Endothelial cell of umbilical vein (primary cell): ENCODE data around the gene CRAT. TPM values are rescaled to one million over a fixed set of nuclear protein-coding genes. Genes with fewer than 3 reads are reported as not detected.

Experiments used
- BruUV-seq: library from RNA; stranded (reverse); fragments of 400-500 nt; replicated peaks from 2 replicates; lab custom pipeline; 2021; lab: Mats Ljungman, UMichigan
- CTCF ChIA-PET: fragments of 300-600, 350-600 bp; sonication (Branson Sonifier 250); formaldehyde crosslinking; loops from one replicate; lab custom pipeline; 2021; ENCODE audit warnings: antibody characterized with exemption, inconsistent platforms; lab: Charles Lee
- POLR2A ChIA-PET: fragments of 300-600, 350-600 bp; sonication (Branson Sonifier 250); formaldehyde crosslinking; loops from one replicate; lab custom pipeline; 2021; ENCODE audit warnings: antibody characterized with exemption, inconsistent platforms; lab: Charles Lee
- DNase-seq: peaks from one replicate; pipeline ENCODE4 v3.0.0-alpha.2; 2011; ENCODE audit warnings: low read depth, low spot score
- FAIRE-seq: peaks from 2 replicates; lab custom pipeline; 2011; peaks lifted over from hg19 to GRCh38; lab: Jason Lieb, UNC
- H2AFZ ChIP-seq: 2 replicates; pipeline ENCODE4 v1.6.0; 2012; ENCODE audit warnings: low read depth, low read length, control low read depth, inconsistent platforms
- H3K27ac ChIP-seq: 2 replicates; pipeline ENCODE4 v1.5.1; 2011; ENCODE audit warnings: low read depth, mild to moderate bottlenecking, control low read depth, low read length, moderate library complexity; ENCODE audit not compliant: insufficient read depth
- H3K27me3 ChIP-seq, 2 experiments: 2 replicates each; pipeline versions ENCODE4 v1.6.0 to v1.6.1; 2011; ENCODE audit warnings: low read length in 2 of 2, mixed read lengths in 1 of 2; ENCODE audit not compliant: control insufficient read depth in 2 of 2, insufficient read depth in 2 of 2
- H3K36me3 ChIP-seq, 2 experiments: 2 replicates in 1 of 2; 3 replicates in 1 of 2; pipeline ENCODE4 v1.5.1; 2011; ENCODE audit warnings: low read length in 2 of 2, mild to moderate bottlenecking in 1 of 2, moderate library complexity in 1 of 2; ENCODE audit not compliant: control insufficient read depth in 2 of 2, insufficient read depth in 2 of 2; ENCODE audit errors: extremely low read depth in 1 of 2
- H3K4me1 ChIP-seq: 3 replicates; pipeline ENCODE4 v1.5.1; 2011; ENCODE audit warnings: mild to moderate bottlenecking, low read length; ENCODE audit not compliant: control insufficient read depth, insufficient read depth; ENCODE audit errors: extremely low read depth
- H3K4me2 ChIP-seq: 2 replicates; pipeline ENCODE4 v1.6.1; 2011; ENCODE audit warnings: low read length, control low read depth, mixed read lengths; ENCODE audit not compliant: insufficient read depth
- H3K4me3 ChIP-seq, 3 experiments: fragments of 200-600 bp in 1 of 3; sonication (generic), shearing (Covaris generic) in 1 of 3; replicated peaks in 1 of 3; 2 replicates each; pipeline ENCODE4 v1.5.1; 2011 to 2016; ENCODE audit warnings: control low read depth in 3 of 3, low read length in 3 of 3, mild to moderate bottlenecking in 2 of 3, inconsistent platforms in 1 of 3, low read depth in 1 of 3, moderate library complexity in 1 of 3; ENCODE audit not compliant: insufficient read depth in 1 of 3
- H3K79me2 ChIP-seq: 2 replicates; pipeline ENCODE4 v1.6.0; 2012; ENCODE audit warnings: low read length, inconsistent platforms; ENCODE audit not compliant: control insufficient read depth, insufficient read depth
- H3K9ac ChIP-seq: replicated peaks from 2 replicates; pipeline ENCODE3; 2011; ENCODE audit warnings: low read length, control low read depth; ENCODE audit not compliant: insufficient read depth; ENCODE audit errors: extremely low read depth
- H3K9me1 ChIP-seq: replicated peaks from 3 replicates; pipeline ENCODE4 v1.6.0; 2011; ENCODE audit warnings: mild to moderate bottlenecking, low read length; ENCODE audit not compliant: control insufficient read depth, insufficient read depth; ENCODE audit errors: extremely low read depth
- H3K9me3 ChIP-seq: replicated peaks from 2 replicates; pipeline ENCODE4 v1.5.1; 2012; ENCODE audit warnings: low read length, inconsistent platforms; ENCODE audit not compliant: control insufficient read depth, insufficient read depth
- H4K20me1 ChIP-seq: replicated peaks from 2 replicates; pipeline ENCODE3; 2011; ENCODE audit warnings: mild to moderate bottlenecking, low read length; ENCODE audit not compliant: control insufficient read depth, insufficient read depth; ENCODE audit errors: extremely low read depth
- CTCF ChIP-seq, 2 donors: IDR thresholded peaks; 1 replicate in 1 of 2; 2 replicates in 1 of 2; pipeline ENCODE4 v1.5.1; 2011; ENCODE audit warnings: low read length in 2 of 2, mild to moderate bottlenecking in 2 of 2, moderate library complexity in 2 of 2, control low read depth in 1 of 2, inconsistent platforms in 1 of 2, low read depth in 1 of 2; ENCODE audit not compliant: insufficient read depth in 1 of 2; ENCODE audit errors: extremely low read depth in 1 of 2
- EZH2 ChIP-seq: IDR thresholded peaks from 2 replicates; pipeline ENCODE4 v1.6.1; 2012; ENCODE audit warnings: borderline replicate concordance, low read depth, mild to moderate bottlenecking, moderate library complexity, low read length, inconsistent platforms; ENCODE audit not compliant: severe bottlenecking
- FOS ChIP-seq: IDR thresholded peaks from 2 replicates; pipeline ENCODE4 v1.6.1; 2011; ENCODE audit warnings: mild to moderate bottlenecking, low read length, moderate library complexity, borderline replicate concordance; ENCODE audit not compliant: insufficient read depth
- GATA2 ChIP-seq: IDR thresholded peaks from 2 replicates; pipeline ENCODE4 v1.7.0; 2011; ENCODE audit warnings: low read depth, mild to moderate bottlenecking, moderate library complexity, mixed read lengths, low read length; ENCODE audit not compliant: insufficient read length, insufficient read depth
- JUN ChIP-seq: IDR thresholded peaks from 2 replicates; pipeline ENCODE4 v1.6.1; 2011; ENCODE audit warnings: borderline replicate concordance, low read depth; ENCODE audit not compliant: insufficient read length, insufficient read depth
- MAX ChIP-seq: IDR thresholded peaks from 2 replicates; pipeline ENCODE4 v1.6.1; 2011; ENCODE audit not compliant: insufficient read depth, insufficient read length
- MYC ChIP-seq: IDR thresholded peaks from one replicate; pipeline ENCODE4 v1.6.1; 2011; ENCODE audit warnings: mild to moderate bottlenecking, low read depth, low read length
- POLR2A ChIP-seq: IDR thresholded peaks from 2 replicates; pipeline ENCODE4 v1.6.1; 2012; ENCODE audit warnings: low read depth, mild to moderate bottlenecking, control low read depth, low read length
- POLR2AphosphoS5 ChIP-seq: IDR thresholded peaks from 2 replicates; pipeline ENCODE4 v1.6.1; 2012; ENCODE audit warnings: low read depth, mild to moderate bottlenecking, control low read depth, low read length, moderate library complexity; ENCODE audit not compliant: insufficient read depth
- dilution Hi-C: fragments of 300-500 bp; cut with MboI; formaldehyde crosslinking; loops from one replicate; pipeline ENCODE4 v1.15.0; 2019; ENCODE audit warnings: low sequenced_read_pairs; ENCODE audit not compliant: extremely low pct_ligation_motif_present
- intact Hi-C: fragments of 100-400 bp; cut with micrococcal nuclease; formaldehyde crosslinking; loops from one replicate; pipeline ENCODE4 v1.10.0; 2022
- polyA plus RNA-seq, 4 experiments: library from polyadenylated mRNA; depleted of rRNA in 3 of 4; stranded (reverse) in 3 of 4; unstranded in 1 of 4; fragments of >200 nt; gene quantifications; 2 replicates each; pipeline versions ENCODE4 v1.2.1 to v1.2.3, GENCODE V29; 2011 to 2012; ENCODE audit warnings: missing spikeins in 1 of 4
- total RNA-seq: library from RNA; stranded (reverse); gene quantifications from 2 replicates; pipeline ENCODE4 v1.2.3, GENCODE V29; 2021

Gene CRAT
- total and polyA plus RNA-seq, 2 donors (not counting 3 experiments of a cell fraction or from before 2014, with no cell fraction given) = 34.2 to 55.3 TPM

GRCh38 chr9:129093602-129094386, 16.8 kb downstream of the CRAT start:
- Histone ChIP-seq H3K27me3 (no peaks in the 10 kb centered on the region), H3K36me3 (peaks cover 6 to 9% of the 10 kb centered on the region in 2 experiments), H3K9ac (no peak overlapping the region), H4K20me1 (no peaks in the 10 kb centered on the region), H3K79me2 (no peaks in the 10 kb centered on the region), H3K9me1 (no peaks in the 10 kb centered on the region), H3K4me3 (no peak overlapping the region), H2AFZ (no peak overlapping the region), H3K4me1 (no peaks in the 10 kb centered on the region), H3K27ac (no peak overlapping the region), H3K4me2 (no peak overlapping the region), H3K9me3 (no peaks in the 10 kb centered on the region)
- CTCF ChIA-PET = interaction anchor here (1.7 kb wide), 1 partner anchor 10 kb away, joined by 8 read pairs; no protein-coding TSS in a partner anchor
- intact Hi-C loops (no loop called here), dilution Hi-C loops (no loop called here)
- FAIRE-seq = no peak
- TF ChIP-seq FOS (no peak), MYC (no peak), EZH2 (no peak), GATA2 (no peak), MAX (no peak), POLR2AphosphoS5 (no peak), POLR2A (no peak), CTCF (IDR thresholded peaks at IDR 0.05; ENCODE audit: extremely low read depth in 1 of 2, insufficient read depth in 1 of 2, low read depth in 1 of 2, low read length in 2 of 2) (no peak), JUN (no peak)
- DNase-seq = no peak
- no TSS peak for BruUV-seq
- POLR2A ChIA-PET = no interaction called here
